Measurements from ENCODE around the gene ERVFRD-1. TPM values are rescaled to one million over a fixed set of nuclear protein-coding genes. Genes with fewer than 3 reads are reported as not detected.

ERVFRD-1 gene
- total and polyA plus RNA-seq, 2 of the 13 experiments (the other 11 are each of a cell fraction or from before 2014, with no cell fraction given), result not detected

GRCh38 chr6:11144393-11144851, 32.9 kb upstream of the ERVFRD-1 start (continued):
- no peak for TF ChIP-seq SOX6 (IDR thresholded peaks at IDR 0.05)
- TF ChIP-seq SOX6 (CRISPR knock-in tag; IDR thresholded peaks at IDR 0.05), result peak; percentile 22; the same call in 1 of the 2 replicates
- no peak for TF ChIP-seq PRDM15 (CRISPR knock-in tag; IDR thresholded peaks at IDR 0.05)
- TF ChIP-seq ARID2 (CRISPR knock-in tag; IDR thresholded peaks at IDR 0.05; ENCODE audit: borderline replicate concordance), result no peak
- TF ChIP-seq NFIB (CRISPR knock-in tag; IDR thresholded peaks at IDR 0.05; ENCODE audit: borderline replicate concordance), result no peak
- TF ChIP-seq, protein P1, sequence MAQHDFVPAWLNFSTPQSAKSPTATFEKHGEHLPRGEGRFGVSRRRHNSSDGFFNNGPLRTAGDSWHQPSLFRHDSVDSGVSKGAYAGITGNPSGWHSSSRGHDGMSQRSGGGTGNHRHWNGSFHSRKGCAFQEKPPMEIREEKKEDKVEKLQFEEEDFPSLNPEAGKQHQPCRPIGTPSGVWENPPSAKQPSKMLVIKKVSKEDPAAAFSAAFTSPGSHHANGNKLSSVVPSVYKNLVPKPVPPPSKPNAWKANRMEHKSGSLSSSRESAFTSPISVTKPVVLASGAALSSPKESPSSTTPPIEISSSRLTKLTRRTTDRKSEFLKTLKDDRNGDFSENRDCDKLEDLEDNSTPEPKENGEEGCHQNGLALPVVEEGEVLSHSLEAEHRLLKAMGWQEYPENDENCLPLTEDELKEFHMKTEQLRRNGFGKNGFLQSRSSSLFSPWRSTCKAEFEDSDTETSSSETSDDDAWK (CRISPR knock-in tag; IDR thresholded peaks at IDR 0.05), result no peak
- TF ChIP-seq ZBTB7A (CRISPR knock-in tag; IDR thresholded peaks at IDR 0.05), result no peak
- TF ChIP-seq ZNF564 (CRISPR knock-in tag; IDR thresholded peaks at IDR 0.05), result no peak
- no peak for TF ChIP-seq IRF1 (CRISPR knock-in tag; IDR thresholded peaks at IDR 0.05; ENCODE audit: low read depth)
- TF ChIP-seq NR2F2 (IDR thresholded peaks at IDR 0.05; ENCODE audit: borderline replicate concordance, low read depth), result peak; percentile 33; the same call in 1 of the 2 replicates
- peak; percentile 34; the same call in 1 of the 2 replicates for TF ChIP-seq POGZ (CRISPR knock-in tag; IDR thresholded peaks at IDR 0.05)
- TF ChIP-seq HOXA3 (CRISPR knock-in tag; IDR thresholded peaks at IDR 0.05), result no peak; the same call in 1 of the 2 replicates
- TF ChIP-seq ZNF574 (CRISPR knock-in tag; IDR thresholded peaks at IDR 0.05), result no peak
- TF ChIP-seq ZBTB25 (CRISPR knock-in tag; IDR thresholded peaks at IDR 0.05), result 0 out of 2 replicates have a peak, but pooled peaks have one; percentile 25
- TF ChIP-seq SAP130 (CRISPR knock-in tag; IDR thresholded peaks at IDR 0.05; ENCODE audit: low read depth), result peak; percentile 10; the same call in 1 of the 2 replicates
- TF ChIP-seq TBX2 (CRISPR knock-in tag; IDR thresholded peaks at IDR 0.05; ENCODE audit: borderline replicate concordance), result no peak
- TF ChIP-seq JUN (CRISPR knock-in tag; IDR thresholded peaks at IDR 0.05), result 0 out of 2 replicates have a peak, but pooled peaks have one; percentile 19
- no peak for TF ChIP-seq SCMH1 (CRISPR knock-in tag; IDR thresholded peaks at IDR 0.05; ENCODE audit: borderline replicate concordance)
- TF ChIP-seq CREBL2 (CRISPR knock-in tag; IDR thresholded peaks at IDR 0.05; ENCODE audit: borderline replicate concordance), result no peak
- TF ChIP-seq CENPX (CRISPR knock-in tag; IDR thresholded peaks at IDR 0.05), result no peak

All from HepG2 (cell line).